ENCODE data around the gene FRMD4A. TPM values are rescaled to one million over a fixed set of nuclear protein-coding genes. Genes with fewer than 3 reads are reported as not detected.

The FRMD4A gene
- polyA plus RNA-seq, 3 donors: 82.0 to 91.8 (median 86.9) TPM

- DNase-seq (ENCODE audit: extremely low read depth in 1 of 11, low read depth in 9 of 11, low spot score in 4 of 11): no peak
Measured at GRCh38 chr10:13758312-13758711, 572.4 kb downstream of the FRMD4A start.

GRCh38 chr10:13754277-13754676 is 576.4 kb downstream of the FRMD4A start:
- DNase-seq (ENCODE audit: extremely low read depth in 1 of 11, low read depth in 9 of 11, low spot score in 4 of 11): no peak

- no peak for DNase-seq (ENCODE audit: extremely low read depth in 1 of 11, low read depth in 9 of 11, low spot score in 4 of 11)
Measured at GRCh38 chr10:13751191-13751764, 579.4 kb downstream of the FRMD4A start.

- DNase-seq (ENCODE audit: extremely low read depth in 1 of 11, low read depth in 9 of 11, low spot score in 4 of 11): no peak
Measured at GRCh38 chr10:13750299-13751190, 580.2 kb downstream of the FRMD4A start.

- DNase-seq (ENCODE audit: extremely low read depth in 1 of 11, low read depth in 9 of 11, low spot score in 4 of 11): no peak
Measured at GRCh38 chr10:13745271-13745670, 585.5 kb downstream of the FRMD4A start.

- no peak for DNase-seq (ENCODE audit: extremely low read depth in 1 of 11, low read depth in 9 of 11, low spot score in 4 of 11)
Measured at GRCh38 chr10:13743963-13744362, 586.8 kb downstream of the FRMD4A start.

GRCh38 chr10:13743101-13743693 is 587.5 kb downstream of the FRMD4A start:
- DNase-seq (ENCODE audit: extremely low read depth in 1 of 11, low read depth in 9 of 11, low spot score in 4 of 11): no peak

- no peak for DNase-seq (ENCODE audit: extremely low read depth in 1 of 11, low read depth in 9 of 11, low spot score in 4 of 11)
Measured at GRCh38 chr10:13741438-13741837, 589.3 kb downstream of the FRMD4A start.

GRCh38 chr10:13740461-13740860 is 590.3 kb downstream of the FRMD4A start:
- DNase-seq (ENCODE audit: extremely low read depth in 1 of 11, low read depth in 9 of 11, low spot score in 4 of 11): no peak

GRCh38 chr10:13739183-13739582 is 591.5 kb downstream of the FRMD4A start:
- no peak for DNase-seq (ENCODE audit: extremely low read depth in 1 of 11, low read depth in 9 of 11, low spot score in 4 of 11)

GRCh38 chr10:13736506-13736905 is 594.2 kb downstream of the FRMD4A start:
- no peak for DNase-seq (ENCODE audit: extremely low read depth in 1 of 11, low read depth in 9 of 11, low spot score in 4 of 11)

GRCh38 chr10:13734151-13734550 is 596.6 kb downstream of the FRMD4A start:
- no peak for DNase-seq (ENCODE audit: extremely low read depth in 1 of 11, low read depth in 9 of 11, low spot score in 4 of 11)

- no peak for DNase-seq (ENCODE audit: extremely low read depth in 1 of 11, low read depth in 9 of 11, low spot score in 4 of 11)
Measured at GRCh38 chr10:13733071-13733470, 597.7 kb downstream of the FRMD4A start.

- DNase-seq (ENCODE audit: extremely low read depth in 1 of 11, low read depth in 9 of 11, low spot score in 4 of 11): no peak
Measured at GRCh38 chr10:13732465-13732881, 598.3 kb downstream of the FRMD4A start.

- no peak for DNase-seq (ENCODE audit: extremely low read depth in 1 of 11, low read depth in 9 of 11, low spot score in 4 of 11)
Measured at GRCh38 chr10:13731799-13732198, 598.9 kb downstream of the FRMD4A start.

GRCh38 chr10:13730956-13731355 is 599.8 kb downstream of the FRMD4A start:
- DNase-seq (ENCODE audit: extremely low read depth in 1 of 11, low read depth in 9 of 11, low spot score in 4 of 11): no peak

GRCh38 chr10:13730306-13730652 is 600.4 kb downstream of the FRMD4A start:
- no peak for DNase-seq (ENCODE audit: extremely low read depth in 1 of 11, low read depth in 9 of 11, low spot score in 4 of 11)

GRCh38 chr10:13729586-13730305 is 601.0 kb downstream of the FRMD4A start:
- DNase-seq (ENCODE audit: extremely low read depth in 1 of 11, low read depth in 9 of 11, low spot score in 4 of 11): no peak

- no peak for DNase-seq (ENCODE audit: extremely low read depth in 1 of 11, low read depth in 9 of 11, low spot score in 4 of 11)
Measured at GRCh38 chr10:13728898-13729535, 601.7 kb downstream of the FRMD4A start.

Measured in renal cortex interstitium (tissue), 11 donors.